ENCODE data around the gene ANKS1B.
"Not testable (repeated sequence)": the region's sequence is repeated elsewhere in the genome, so short reads cannot be mapped to it uniquely, and the experiment has no call there.

Gene ANKS1B

DNA sequence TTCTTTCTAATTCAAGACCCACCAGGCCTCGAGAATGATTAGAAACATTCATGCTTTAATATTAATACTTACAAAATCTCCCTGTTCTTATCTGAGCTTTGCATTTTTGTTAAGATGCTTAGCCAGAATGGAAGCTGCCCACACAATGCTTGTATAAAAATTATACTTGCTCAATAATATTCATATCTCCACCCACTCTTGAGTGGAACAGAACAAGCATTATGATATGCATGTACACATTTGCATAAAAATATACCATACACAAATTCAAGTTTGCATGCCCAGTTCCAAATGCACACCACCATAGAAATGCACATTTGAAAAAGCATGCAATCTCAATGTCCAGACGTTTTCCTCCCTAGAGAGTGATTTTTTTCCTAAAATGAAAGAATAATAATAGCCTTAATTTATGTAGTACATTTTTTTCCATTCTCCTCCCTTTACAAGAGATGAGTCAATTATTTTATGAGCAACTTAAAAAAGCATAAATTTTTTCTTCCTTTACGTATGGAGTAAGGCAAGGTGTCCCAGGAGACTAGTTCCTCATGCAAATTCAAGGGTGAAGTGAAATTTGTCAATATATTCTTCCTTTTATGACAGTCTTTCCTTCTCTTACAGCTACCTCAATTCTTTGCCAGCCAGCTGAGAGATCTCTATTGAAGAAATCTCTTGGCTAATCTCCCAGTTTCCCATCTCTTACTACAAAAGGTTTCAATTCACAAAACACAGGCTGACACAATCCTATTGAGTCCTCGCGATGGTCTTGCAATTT is 650.3 kb downstream of the ANKS1B start:
- peak; percentile 14 for DNase-seq

DNA sequence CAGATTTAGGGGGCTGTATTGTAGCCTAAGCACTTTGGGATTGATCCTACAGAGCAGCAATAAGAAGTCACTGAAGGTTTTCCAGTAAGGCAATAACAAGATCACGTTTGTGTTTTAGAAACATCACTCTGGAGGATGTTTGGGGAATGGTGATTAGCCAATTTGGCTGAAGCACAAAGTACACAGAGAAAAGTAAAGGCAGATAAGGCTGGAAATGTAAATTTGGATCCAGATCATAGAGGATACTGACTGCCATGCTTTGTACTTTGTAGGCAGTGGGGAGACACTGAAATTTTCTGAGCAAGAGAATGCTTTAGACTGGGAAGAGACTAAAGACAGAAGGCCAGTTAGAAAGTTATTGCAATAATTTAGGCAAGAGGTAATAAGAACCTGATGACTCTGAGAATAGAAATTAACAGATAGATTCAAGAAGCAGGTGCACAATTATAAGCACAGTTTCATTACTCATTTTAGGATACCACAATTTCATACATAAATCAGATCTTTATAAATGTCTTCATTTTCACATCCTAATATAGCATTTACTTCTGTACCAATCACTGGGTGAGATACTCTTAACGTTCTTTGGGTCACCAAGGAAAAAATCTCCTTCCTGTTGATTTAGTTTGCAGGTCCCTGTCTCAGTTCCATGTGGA is 651.7 kb downstream of the ANKS1B start:
- no peak for DNase-seq

DNA sequence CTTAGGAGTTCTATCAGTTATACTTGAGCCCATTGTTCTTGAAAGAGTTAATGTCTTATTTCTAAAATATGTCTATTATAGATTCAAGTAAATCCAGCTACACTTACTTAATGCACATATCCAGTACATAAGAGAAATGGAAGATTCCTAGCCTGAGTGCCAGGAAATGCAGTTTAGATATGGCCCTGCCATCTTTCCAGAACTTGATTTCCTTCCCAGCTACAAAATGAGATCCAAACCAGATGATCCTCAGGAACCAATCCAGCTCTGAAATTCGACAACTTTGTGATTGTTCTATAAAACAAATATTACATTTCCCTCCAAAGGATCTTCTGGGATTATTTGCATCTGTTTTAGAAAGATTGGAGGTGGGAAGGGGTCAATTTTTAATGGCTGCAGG is 654.5 kb downstream of the ANKS1B start:
- DNase-seq: no peak

DNA sequence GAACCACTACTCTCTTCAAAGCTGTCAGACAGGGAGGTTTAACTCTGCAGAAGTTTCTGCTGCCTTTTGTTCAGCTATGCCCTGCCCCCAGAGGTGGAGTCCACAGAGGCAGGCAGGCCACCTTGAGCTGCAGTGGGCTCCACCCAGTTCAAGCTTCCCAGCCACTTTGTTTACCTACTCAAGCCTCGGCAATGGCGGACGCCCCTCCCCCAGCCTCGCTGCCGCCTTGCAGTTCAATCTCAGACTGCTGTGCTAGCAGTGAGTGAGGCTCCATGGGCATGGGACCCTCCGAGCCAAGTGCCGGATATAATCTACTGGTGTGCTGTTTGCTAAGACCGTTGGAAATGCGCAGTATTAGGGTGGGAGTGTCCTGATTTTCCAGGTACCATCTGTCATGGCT is 663.5 kb downstream of the ANKS1B start:
- not testable (repeated sequence) for DNase-seq

DNA sequence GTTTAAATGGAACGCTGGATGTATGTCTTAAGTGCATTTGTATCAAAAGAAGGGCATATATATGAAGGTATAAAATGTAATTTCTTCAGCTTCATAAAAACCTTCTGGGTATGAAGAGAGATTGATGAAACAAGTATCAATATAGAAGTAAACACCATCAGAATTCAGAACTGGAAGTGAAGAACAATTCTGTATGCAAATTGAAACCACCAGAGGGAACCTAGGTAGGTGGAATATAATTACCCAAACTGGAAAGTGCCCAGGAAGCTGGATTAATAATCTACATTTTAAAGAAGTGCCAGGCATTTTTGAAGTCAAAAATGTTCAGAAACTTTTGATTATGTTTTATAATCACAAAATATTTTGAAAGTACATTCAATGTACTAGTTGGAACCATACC is 673.4 kb downstream of the ANKS1B start:
- no peak for DNase-seq

DNA sequence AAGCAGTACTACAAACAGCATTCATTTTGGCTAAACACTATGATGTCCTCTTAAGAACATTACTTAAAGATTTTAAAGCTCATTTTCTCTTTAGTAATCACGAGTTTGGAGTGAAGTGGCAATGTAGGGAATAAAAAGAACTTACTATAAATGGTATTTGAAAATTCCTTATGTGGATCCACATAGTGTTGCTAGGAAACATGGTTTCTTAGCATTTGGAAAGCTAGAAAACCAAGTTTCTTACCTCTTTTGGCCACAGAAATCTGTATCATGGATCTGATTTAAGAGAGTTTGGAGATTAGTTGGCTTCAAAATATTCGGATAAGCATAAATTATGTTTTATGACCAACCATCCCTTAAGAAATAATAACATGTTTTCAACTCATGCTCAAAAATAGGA is 674.9 kb downstream of the ANKS1B start:
- DNase-seq: no peak

DNA sequence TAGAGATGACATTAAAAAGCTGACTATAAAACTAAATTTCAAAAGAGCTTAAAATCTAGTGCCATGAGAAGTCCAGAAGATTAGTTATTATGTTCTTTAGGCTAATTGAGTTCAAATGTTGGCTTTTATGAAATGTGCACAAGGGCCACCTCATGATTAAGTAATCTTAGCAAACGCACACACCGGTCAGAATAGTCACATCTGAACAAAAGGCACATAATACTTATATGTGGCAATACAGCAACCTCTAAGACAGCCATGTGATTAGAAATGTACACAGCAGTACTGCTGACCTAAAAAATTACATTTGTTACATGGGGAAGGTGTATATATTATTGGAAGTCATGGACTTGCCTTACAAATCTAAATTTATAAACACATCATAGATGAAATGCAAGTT is 681.9 kb downstream of the ANKS1B start:
- DNase-seq: no peak

DNA sequence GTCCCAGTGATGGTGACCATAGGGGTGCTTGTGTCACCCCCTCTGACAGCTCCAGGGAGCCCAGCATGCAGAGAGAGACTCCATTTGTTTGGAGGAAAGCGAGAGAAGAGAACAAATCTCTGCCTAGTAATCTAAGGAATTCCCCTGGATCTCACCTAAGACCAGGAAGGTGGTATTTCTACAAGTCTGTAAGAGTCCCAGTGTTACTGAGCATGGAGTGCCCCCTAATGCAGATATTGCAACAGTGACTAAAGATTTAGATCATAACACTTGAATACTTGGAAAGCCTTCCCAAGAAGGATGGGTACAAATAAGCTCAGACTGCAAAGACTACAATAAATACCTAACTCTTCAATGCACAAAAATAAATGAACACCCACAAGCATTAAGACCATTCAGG is 697.6 kb downstream of the ANKS1B start:
- no peak for DNase-seq

DNA sequence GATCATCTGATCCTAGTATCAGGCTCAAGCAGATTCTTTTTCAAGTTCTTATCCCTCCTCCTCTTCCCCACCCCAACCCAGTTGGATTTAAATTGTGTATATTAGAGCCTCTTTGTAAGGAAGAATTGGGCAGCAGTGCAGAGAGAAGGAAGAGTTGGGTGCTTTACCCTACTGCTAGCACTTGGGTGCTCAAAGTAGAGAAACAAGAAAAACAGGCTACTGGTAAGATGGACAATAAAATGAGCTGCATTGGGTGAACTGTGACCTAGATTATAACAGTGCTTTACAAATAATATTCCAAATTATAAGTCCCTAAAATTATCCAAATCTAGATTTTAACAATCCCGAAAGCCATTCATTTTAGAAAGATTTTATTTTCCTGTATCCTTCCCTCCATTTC is 700.6 kb downstream of the ANKS1B start:
- no peak for DNase-seq

DNA sequence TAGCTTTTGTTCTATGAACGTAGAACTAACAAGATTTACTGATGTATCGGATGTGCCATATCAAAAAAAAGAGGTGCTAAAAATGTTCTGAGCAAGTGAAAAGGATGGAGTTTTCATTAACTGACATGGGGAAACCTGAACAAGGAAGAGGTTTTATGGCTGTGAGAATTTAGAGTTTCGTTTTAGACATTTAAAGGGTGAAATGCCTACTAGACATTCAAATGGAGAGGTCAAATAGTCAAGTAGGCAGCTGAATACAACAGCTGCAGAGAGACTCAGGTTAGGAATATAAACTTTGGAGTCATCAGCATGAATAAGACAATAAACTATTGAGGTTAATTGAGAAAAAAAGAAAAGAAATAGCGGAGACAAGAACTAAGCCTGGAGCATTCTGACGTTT is 702.1 kb downstream of the ANKS1B start:
- DNase-seq: no peak

DNA sequence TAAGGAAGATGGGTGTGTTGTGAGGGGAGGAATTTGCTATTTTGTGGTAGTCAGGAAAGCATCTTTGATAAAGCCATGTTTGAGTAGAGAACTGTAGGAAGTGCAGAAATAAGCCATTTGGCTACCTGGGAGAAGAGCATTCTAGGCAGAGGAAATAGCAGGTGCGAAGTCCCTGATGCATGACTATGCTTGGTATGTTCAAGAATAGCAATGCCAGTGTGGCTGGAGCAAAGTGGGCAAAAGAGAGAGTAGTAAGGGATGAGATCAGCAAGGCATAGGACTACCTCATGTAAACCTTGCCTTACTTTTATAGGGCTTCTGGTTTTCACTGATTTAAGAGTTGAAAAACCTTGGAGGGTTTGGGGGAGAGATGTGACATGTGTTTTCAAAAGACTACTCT is 702.6 kb downstream of the ANKS1B start:
- DNase-seq: no peak

DNA sequence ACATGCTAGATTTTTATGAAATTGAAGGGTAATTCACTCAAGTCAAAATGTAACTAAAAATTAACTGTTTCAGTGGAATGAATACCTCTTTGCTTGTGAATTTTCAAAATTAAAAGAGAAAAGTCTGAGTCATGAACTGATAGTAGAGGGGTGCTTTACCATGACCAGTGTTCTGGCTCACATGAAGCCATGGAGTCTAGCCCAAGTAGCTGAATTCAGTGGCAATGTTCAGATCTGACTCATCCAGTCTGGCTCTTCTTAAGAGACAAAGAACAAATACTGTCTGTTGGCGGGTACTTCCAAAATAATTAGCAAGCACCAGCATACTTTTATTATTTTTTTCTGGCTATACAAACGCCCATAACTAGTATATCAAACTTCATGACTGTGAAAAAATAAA is 703.5 kb downstream of the ANKS1B start:
- no peak for DNase-seq

DNA sequence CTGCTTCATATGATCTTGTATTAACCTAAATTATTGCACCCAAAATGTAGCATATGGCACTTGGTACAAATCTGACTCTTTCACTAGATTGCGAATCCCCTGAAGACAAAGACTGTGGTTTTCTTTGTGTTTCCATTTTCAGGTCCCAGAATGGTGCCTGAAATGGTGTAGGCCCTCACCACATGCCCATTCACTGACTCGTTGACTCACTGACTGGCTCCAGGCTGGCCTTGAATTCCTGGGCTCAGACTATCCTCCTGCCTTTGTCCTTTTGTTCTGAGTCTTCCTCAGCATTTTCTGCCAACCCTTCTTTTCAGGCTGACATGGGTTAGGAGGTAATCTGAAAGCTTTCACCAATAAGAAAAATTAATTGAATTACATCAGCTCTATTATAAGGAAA is 705.8 kb downstream of the ANKS1B start:
- no peak for DNase-seq

DNA sequence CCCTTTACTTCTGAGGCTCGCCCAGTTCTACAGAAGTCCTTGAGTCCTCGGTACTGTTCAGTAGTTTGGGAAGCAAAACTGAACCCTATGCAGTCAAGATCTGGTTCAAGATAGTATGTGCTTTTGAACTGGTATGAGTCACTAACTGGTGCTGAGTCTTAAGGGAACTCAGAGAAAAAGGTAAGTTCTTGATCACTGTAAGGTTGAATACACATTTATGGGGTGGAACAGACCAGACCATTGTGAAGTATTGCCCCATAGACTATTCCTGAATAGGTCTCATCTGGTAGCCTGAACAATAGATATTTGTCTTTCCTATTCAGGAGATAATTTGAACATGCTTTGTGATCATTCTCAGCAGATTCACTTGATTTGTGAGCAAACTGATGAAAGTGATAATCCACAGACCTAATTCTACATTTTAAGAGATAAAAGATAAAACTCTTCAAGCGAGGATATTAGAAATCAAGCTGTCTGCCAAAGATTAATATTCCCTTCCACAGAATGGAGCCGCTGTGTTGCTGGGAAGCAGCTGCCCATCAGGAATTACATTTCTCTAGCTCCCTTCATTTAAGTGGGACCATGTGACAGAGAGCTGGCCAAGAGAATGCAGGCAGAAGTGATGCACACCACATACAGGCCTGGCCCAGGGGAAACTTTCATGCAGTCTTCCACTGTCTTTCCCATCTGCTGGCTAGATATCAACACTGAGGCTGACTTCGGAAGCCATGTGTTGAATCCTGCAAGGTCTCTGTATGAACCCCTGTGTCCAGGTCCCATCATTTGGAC is 707.0 kb downstream of the ANKS1B start:
- DNase-seq: no peak

DNA sequence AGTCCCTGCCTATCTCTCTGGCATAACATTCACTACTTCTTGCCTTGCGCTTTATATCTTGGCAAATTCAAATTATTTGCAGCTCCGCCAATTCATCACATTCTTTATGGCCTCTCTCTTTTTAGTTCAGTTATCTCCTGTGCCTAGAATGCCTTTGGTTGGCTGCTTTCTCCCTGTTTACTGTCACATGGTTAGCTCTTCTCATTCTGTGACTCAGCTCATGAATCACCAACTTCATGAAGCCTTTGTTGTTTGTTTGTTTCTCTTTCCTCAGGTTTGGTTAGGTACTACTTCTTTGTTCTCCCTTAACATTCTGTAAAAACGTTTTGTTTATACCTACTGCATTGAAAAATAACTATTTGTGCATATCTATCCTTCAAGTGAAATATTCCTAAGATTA is 713.7 kb downstream of the ANKS1B start:
- no peak for DNase-seq

DNA sequence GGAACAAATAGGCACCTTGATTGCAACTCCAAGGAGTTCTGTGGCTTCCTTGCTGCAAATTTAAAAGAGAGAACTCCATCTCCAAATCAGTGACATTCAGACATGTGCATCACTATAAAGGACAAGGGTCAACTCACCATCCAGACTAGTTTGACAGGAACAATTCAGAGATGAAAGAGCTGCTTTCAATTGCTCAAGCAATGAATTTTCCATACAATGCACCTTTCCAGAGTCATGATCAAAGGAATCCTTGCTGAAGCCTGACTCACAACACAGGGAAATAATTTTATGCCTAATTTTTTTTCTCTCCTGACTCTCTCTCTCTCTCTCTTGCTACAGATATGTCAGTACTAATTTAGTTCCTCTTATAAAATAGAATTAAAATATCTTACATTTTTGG is 717.7 kb downstream of the ANKS1B start:
- no peak for DNase-seq

DNA sequence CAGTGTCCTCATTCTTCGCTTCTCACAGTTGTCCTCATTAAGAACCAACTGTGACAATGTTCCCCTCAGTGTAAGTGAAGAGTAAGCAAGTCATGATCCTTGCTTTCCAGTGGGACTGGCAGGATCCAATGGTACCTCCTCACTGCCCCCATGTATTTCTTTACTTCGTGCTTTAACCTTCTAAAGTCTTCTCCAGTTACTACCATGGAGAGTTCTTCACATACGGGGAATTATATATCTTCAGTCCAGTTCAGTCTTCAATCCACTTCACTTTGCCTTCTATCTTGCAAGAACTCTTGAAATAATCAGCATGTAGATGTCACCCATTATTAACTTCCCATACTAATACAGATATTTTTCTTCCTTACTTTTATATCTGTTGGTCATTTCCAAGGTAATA is 719.1 kb downstream of the ANKS1B start:
- DNase-seq: no peak

DNA sequence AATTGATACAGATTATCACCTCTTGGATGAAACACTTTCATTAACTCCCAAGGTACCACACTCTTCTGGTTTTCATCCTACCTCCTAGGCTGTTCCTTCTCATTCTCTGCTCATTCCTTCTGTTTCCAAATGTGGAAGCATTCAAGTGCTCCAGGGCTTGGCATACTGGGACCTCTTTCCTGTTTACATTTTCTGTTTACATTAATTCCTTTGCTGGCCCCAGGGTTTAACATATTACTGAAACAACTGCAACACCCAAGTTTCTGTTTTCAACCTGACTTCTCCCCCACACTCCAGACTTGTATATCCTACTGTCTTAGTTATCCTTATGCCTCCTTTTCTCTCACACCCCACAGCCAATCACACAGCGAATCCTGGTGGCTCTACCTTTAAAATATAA is 723.5 kb downstream of the ANKS1B start:
- no peak for DNase-seq

DNA sequence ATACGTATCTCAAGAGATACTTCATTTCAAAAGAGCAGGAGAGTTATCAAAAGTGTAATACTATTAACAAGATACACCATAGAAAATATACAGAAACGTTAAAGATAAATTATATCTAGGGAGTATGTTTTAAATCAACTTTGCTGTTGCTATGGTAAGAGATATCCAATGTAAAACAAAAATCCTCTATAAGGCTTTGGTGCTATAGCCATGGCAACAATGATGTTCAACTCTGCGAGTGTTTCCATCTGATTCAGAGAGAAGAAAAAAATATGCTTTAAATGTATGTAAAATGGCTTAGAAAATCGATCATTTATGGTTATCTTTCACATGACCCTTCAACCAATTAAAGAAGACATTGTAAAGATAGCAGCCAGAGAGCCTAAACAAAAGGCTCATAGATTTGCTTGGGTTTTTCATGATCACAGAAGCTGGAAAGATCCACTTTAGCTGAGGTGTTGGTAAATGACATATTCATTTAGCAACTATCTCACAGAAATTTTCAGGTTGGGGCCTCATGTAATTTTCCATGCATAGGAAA is 724.2 kb downstream of the ANKS1B start:
- no peak for DNase-seq

DNA sequence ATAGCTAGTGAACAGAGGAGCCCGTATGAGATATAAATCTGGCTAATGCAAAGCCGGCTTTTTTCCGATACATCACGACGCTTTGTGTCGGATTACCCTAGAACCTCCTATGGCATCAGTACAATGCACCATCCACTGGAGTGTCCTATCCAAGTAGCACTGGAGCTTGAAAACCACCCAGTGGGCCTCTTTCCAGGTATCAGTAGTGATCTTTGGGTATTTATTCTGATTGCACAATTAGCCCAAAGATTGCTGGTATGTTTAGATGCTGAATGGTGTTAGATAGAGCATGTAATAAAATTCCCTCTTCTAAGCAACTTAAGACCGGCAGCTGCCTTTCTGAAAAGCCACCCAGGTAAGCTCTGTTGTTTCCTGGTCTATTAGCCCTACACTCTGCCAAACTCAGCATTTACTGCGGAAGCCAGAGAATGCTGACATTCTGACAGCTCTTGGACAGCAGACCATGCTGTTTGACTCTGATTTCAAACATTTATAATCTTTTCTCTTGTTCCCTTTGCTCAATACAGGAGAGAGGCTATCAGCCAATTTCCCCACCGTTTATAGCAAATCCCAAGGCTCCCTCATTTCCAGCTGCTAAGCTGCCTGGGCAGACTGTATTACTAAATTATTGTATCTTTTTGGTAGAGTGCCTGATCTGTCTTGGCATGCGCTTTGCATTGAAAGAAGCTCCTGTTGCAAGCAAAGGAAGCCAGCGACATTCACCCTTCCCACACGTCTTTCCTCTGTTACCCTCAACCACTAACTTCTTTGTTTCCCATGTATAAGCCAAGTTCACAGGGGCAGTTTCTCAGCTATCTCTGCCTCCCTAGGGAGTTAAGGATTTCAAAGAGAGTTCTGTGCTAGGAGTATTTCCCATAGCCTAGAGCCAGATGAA is 725.4 kb downstream of the ANKS1B start:
- no peak for DNase-seq

DNA sequence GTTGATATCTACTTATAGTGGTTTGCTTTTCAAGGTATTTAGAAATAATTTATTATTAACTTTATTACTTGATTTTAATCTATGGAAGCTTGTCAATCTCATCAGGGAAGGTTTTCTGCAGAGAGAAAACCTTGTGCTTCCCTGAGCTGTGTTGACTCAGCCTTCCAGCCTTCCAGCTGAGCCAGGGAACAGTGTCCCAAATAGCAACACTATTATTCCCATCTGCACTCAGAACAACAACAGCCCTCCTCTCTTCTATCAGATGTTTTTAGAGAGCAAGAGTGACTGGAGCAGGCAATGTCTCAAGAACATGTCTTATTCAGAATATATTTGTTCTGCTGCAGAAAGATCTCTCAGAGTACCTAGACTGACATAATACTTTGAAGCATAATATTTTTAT is 727.1 kb downstream of the ANKS1B start:
- DNase-seq: no peak

DNA sequence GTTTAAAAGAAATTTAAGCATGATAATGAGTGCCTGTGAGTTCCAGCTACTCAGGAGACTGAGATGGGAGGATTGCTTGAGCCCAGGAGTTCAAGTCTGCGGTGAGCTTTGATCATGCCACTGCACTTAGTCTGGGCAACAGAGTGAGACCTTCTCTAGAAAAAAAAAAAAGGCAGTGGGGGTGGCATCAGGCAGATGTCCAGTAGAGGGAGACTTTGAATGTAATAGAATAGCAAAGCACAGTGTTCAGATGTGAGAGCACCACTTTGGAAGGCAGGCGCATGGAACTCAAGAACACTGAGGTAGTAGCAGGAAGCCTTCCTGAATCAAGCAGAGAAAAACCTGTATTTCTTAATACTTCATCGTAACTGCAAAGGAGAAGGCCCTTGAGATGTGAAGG is 731.7 kb downstream of the ANKS1B start:
- DNase-seq: no peak

DNA sequence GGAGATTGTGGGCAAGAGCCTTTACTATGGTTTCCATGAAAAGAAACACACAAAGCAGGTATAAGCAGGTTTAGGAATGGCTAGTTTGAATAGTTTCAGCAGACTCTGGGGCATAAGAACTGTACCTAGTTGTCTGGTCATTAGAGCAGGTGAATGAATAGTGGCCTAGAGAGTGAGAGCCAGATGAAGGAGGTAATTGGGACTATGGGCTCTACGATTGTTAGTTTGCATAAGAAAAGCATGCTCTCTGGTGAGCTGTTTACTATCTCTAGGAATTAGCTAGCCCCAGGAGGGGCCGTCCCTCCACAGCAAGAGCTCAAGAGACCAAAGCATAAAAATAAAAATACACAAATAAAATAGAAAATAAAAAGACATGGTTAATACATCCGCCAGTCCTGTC is 734.6 kb downstream of the ANKS1B start:
- DNase-seq: no peak
